ENCODE results near the gene C14orf119. TPM values are rescaled to one million over a fixed set of nuclear protein-coding genes. Genes with fewer than 3 reads are reported as not detected.

The C14orf119 gene
- total RNA-seq, 1 experiment from 2014 or later: 39.6 TPM

- DNase-seq (ENCODE audit: unreplicated experiment): no peak
- BruUV-seq (replicated peaks): no TSS peak
- no peak for TF ChIP-seq CTCF (IDR thresholded peaks at IDR 0.05; ENCODE audit: unreplicated experiment)
- H3K27ac Mint-ChIP-seq (ENCODE audit: low read depth, unreplicated experiment): peak overlapping the region; percentile 35
- H3K4me1 Mint-ChIP-seq (ENCODE audit: insufficient read depth, unreplicated experiment): peaks cover 7% of the 10 kb centered on the region
- CTCF ChIA-PET: interaction anchor here (1.0 to 8.9 kb wide), 2 partner anchors 9 to 18 kb away, joined by 6 to 105 read pairs; no protein-coding TSS in a partner anchor
- intact Hi-C loops (cut with micrococcal nuclease): no loop called here
- H3K36me3 Mint-ChIP-seq (ENCODE audit: insufficient read depth, unreplicated experiment): peaks cover 91% of the 10 kb centered on the region
- no peak overlapping the region for H3K4me3 Mint-ChIP-seq (ENCODE audit: unreplicated experiment)
- POLR2A ChIA-PET: interaction anchor here (1.2 kb wide), 1 partner anchor 104 kb away, joined by 3 read pairs; no protein-coding TSS in a partner anchor
- no peaks in the 10 kb centered on the region for H3K9me3 Mint-ChIP-seq (ENCODE audit: unreplicated experiment)
- H3K27me3 Mint-ChIP-seq (ENCODE audit: insufficient read depth, unreplicated experiment): no peaks in the 10 kb centered on the region
Observed at GRCh38 chr14:23086565-23086964, 8.7 kb upstream of the C14orf119 start.

- POLR2A ChIA-PET: interaction anchor here (1.2 to 1.3 kb wide), 2 partner anchors 9 to 20 kb away, joined by 3 to 4 read pairs; no protein-coding TSS in a partner anchor
- H3K9me3 Mint-ChIP-seq (ENCODE audit: unreplicated experiment): no peaks in the 10 kb centered on the region
Observed at GRCh38 chr14:23089498-23090253, 5.6 kb upstream of the C14orf119 start.

GRCh38 chr14:23090254-23090636 is 5.1 kb upstream of the C14orf119 start:
- H3K27ac Mint-ChIP-seq (ENCODE audit: low read depth, unreplicated experiment): no peak overlapping the region
- peaks cover 13% of the 10 kb centered on the region for H3K4me1 Mint-ChIP-seq (ENCODE audit: insufficient read depth, unreplicated experiment)
- intact Hi-C loops (cut with micrococcal nuclease): no loop called here
- TF ChIP-seq CTCF (IDR thresholded peaks at IDR 0.05; ENCODE audit: unreplicated experiment): no peak
- BruUV-seq (replicated peaks): no TSS peak
- H3K27me3 Mint-ChIP-seq (ENCODE audit: insufficient read depth, unreplicated experiment): no peaks in the 10 kb centered on the region
- ChIA-PET CTCF (interaction anchor here (0.6 to 8.9 kb wide), 5 partner anchors 12 to 126 kb away, joined by 5 to 105 read pairs (median 8); no protein-coding TSS in a partner anchor), POLR2A (interaction anchor here (0.8 to 1.3 kb wide), 3 partner anchors 9 to 20 kb away, joined by 3 to 4 read pairs (median 4); no protein-coding TSS in a partner anchor)
- no peak overlapping the region for H3K4me3 Mint-ChIP-seq (ENCODE audit: unreplicated experiment)
- H3K9me3 Mint-ChIP-seq (ENCODE audit: unreplicated experiment): no peaks in the 10 kb centered on the region
- peaks cover 71% of the 10 kb centered on the region for H3K36me3 Mint-ChIP-seq (ENCODE audit: insufficient read depth, unreplicated experiment)
- no peak for DNase-seq (ENCODE audit: unreplicated experiment)

More at GRCh38 chr14:23089498-23090253, 5.6 kb upstream of the C14orf119 start:
- H3K4me1 Mint-ChIP-seq (ENCODE audit: insufficient read depth, unreplicated experiment): peaks cover 13% of the 10 kb centered on the region
- TF ChIP-seq CTCF (IDR thresholded peaks at IDR 0.05; ENCODE audit: unreplicated experiment): no peak
- no TSS peak for BruUV-seq (replicated peaks)
- peaks cover 77% of the 10 kb centered on the region for H3K36me3 Mint-ChIP-seq (ENCODE audit: insufficient read depth, unreplicated experiment)
- H3K27me3 Mint-ChIP-seq (ENCODE audit: insufficient read depth, unreplicated experiment): no peaks in the 10 kb centered on the region
- CTCF ChIA-PET: interaction anchor here (0.5 to 8.9 kb wide), 6 partner anchors 12 to 171 kb away, joined by 3 to 105 read pairs (median 6); partner anchors contain the start of gene RBM23
- H3K27ac Mint-ChIP-seq (ENCODE audit: low read depth, unreplicated experiment): no peak overlapping the region
- H3K4me3 Mint-ChIP-seq (ENCODE audit: unreplicated experiment): no peak overlapping the region
- intact Hi-C loops (cut with micrococcal nuclease): no loop called here
- no peak for DNase-seq (ENCODE audit: unreplicated experiment)

Measured in MCF 10A (cell line).